OCI-LY1 (cell line): ENCODE data around the gene MKX.

ENCODE experiments used
- CTCF ChIP-seq: fragments of 200-600 bp; sonication (generic), shearing (Covaris generic); IDR thresholded peaks from 2 replicates; pipeline ENCODE4 v1.5.1; 2017; ENCODE audit warnings: mild to moderate bottlenecking, antibody characterized with exemption, low read length, moderate library complexity, mixed read lengths
- EZH2 ChIP-seq: fragments of 200-600 bp; sonication (generic), shearing (Covaris generic); IDR thresholded peaks from 2 replicates; pipeline ENCODE4 v1.8.0; 2017; ENCODE audit warnings: borderline replicate concordance, mixed run types, mild to moderate bottlenecking, antibody characterized with exemption, low read length, moderate library complexity, mixed read lengths

GRCh38 chr10:27646194-27646593 lies 99.4 kb downstream of the MKX start:
- TF ChIP-seq CTCF (no peak), EZH2 (no peak)
